Sigmoid colon (tissue), 7 donors: ENCODE results near the gene ATF7IP. TPM values are rescaled to one million over a fixed set of nuclear protein-coding genes. Genes with fewer than 3 reads are reported as not detected.
A peak's percentile ranks its signal among the peaks of the same experiment; 100 is the strongest.

Experiments used
- DNase-seq: peaks from one replicate; pipeline ENCODE4 v3.0.0-alpha.2; 2019
- H3K27ac ChIP-seq, 4 donors: fragments of 200-600 bp; sonication (generic); one replicate each; pipeline ENCODE4 v1.5.1; 2016 to 2019; ENCODE audit warnings: mild to moderate bottlenecking in 1 of 4
- H3K27me3 ChIP-seq, 3 donors: fragments of 200-600 bp; sonication (generic); one replicate each; pipeline ENCODE4 v1.5.1; 2019; ENCODE audit warnings: mild to moderate bottlenecking in 1 of 3
- H3K36me3 ChIP-seq, 4 donors: fragments of 200-600 bp; sonication (generic); one replicate each; pipeline ENCODE4 v1.5.1; 2016 to 2019
- H3K4me1 ChIP-seq, 4 donors: fragments of 200-600 bp; sonication (generic); one replicate each; pipeline ENCODE4 v1.5.1; 2017 to 2019
- H3K4me3 ChIP-seq, 4 donors: fragments of 200-600 bp; sonication (generic); one replicate each; pipeline ENCODE4 v1.5.1; 2017 to 2019; ENCODE audit warnings: mild to moderate bottlenecking in 2 of 4, moderate library complexity in 1 of 4
- H3K9me3 ChIP-seq, 4 donors: fragments of 200-600 bp in 3 of 4; sonication (generic) in 3 of 4; one replicate each; pipeline versions ENCODE4 v1.5.1 to v1.6.1; 2013 to 2019
- CTCF ChIP-seq, 4 experiments: fragments of 450-650 bp in 3 of 4; fragments of 200-600 bp in 1 of 4; IDR thresholded peaks; one replicate each; pipeline ENCODE4 v1.5.1; 2016 to 2019; ENCODE audit warnings: antibody characterized with exemption in 4 of 4, mild to moderate bottlenecking in 3 of 4, moderate library complexity in 2 of 4
- EP300 ChIP-seq, 4 donors: sonication (generic); formaldehyde crosslinking; IDR thresholded peaks; one replicate each; pipeline ENCODE4 v1.6.1; 2017; ENCODE audit warnings: antibody characterized with exemption in 4 of 4
- POLR2A ChIP-seq, 2 donors: fragments of 450-650 bp; IDR thresholded peaks; one replicate each; pipeline ENCODE4 v1.6.1; 2016; ENCODE audit warnings: antibody characterized with exemption in 2 of 2, mild to moderate bottlenecking in 2 of 2, moderate library complexity in 2 of 2
- POLR2AphosphoS5 ChIP-seq, 4 donors: sonication (generic); formaldehyde crosslinking; IDR thresholded peaks; one replicate each; pipeline ENCODE4 v1.6.1; 2017; ENCODE audit warnings: antibody characterized with exemption in 4 of 4
- WGBS, 2 donors: extraction: QIAGEN DNeasy Blood & Tissue Kit; methylation state at CpG; one replicate each; pipeline ENCODE4 v1.1.7; 2013; 5-methylcytosine and 5-hydroxymethylcytosine counted together
- intact Hi-C: fragments of 100-400 bp; cut with DNase I; formaldehyde crosslinking; loops from one replicate; pipeline ENCODE4 v1.15.1; 2023
- polyA plus RNA-seq, 3 donors: library from polyadenylated mRNA; stranded (reverse); fragments of 200-250 nt; gene quantifications; one replicate each; pipeline ENCODE4 v1.2.3, GENCODE V29; 2013
- total RNA-seq, 4 donors: library from RNA; depleted of rRNA; stranded (reverse); fragments of >200 nt; gene quantifications; one replicate each; pipeline ENCODE4 v1.1.0, GENCODE V29; 2016
- donor health status: healthy with polysubstance abuse.
- donor health status: Bipolar disorder and iron deficiency.
- donor health status: healthy.

ATF7IP gene
- total and polyA plus RNA-seq, 7 donors = 3.0 to 58.4 (median 27.7) TPM

- no peak for DNase-seq
- 98 to 99% methylated on average over 2 of the region's 2 CpGs for WGBS, 2 donors
- peaks cover 0 to 18% (median 0%) of the 10 kb centered on the region in 4 donors for H3K36me3 ChIP-seq
- intact Hi-C loops = no loop called here
- H3K27me3 ChIP-seq = no peaks in the 10 kb centered on the region
- H3K27ac ChIP-seq = no peak overlapping the region
- H3K4me3 ChIP-seq = no peak overlapping the region
- H3K9me3 ChIP-seq = no peaks in the 10 kb centered on the region
- peaks cover 0 to 53% (median 24%) of the 10 kb centered on the region in 4 donors for H3K4me1 ChIP-seq
- TF ChIP-seq EP300 (IDR thresholded peaks at IDR 0.05) (no peak), POLR2AphosphoS5 (IDR thresholded peaks at IDR 0.05) (no peak), POLR2A (IDR thresholded peaks at IDR 0.05) (no peak)
Observed at GRCh38 chr12:14430394-14430986, 65.0 kb downstream of the ATF7IP start.

- peaks cover 3 to 32% (median 10%) of the 10 kb centered on the region in 4 donors for H3K36me3 ChIP-seq
- no peaks in the 10 kb centered on the region for H3K9me3 ChIP-seq
- TF ChIP-seq CTCF (IDR thresholded peaks at IDR 0.05) = no peak
- TF ChIP-seq EP300 (IDR thresholded peaks at IDR 0.05) = no peak
- TF ChIP-seq POLR2AphosphoS5 (IDR thresholded peaks at IDR 0.05) = no peak
- no peak for TF ChIP-seq POLR2A (IDR thresholded peaks at IDR 0.05)
- no peak for DNase-seq
- intact Hi-C loops = no loop called here
- no peak overlapping the region for H3K27ac ChIP-seq
- H3K4me1 ChIP-seq = peaks cover 0 to 53% (median 24%) of the 10 kb centered on the region in 4 donors
- no peaks in the 10 kb centered on the region for H3K27me3 ChIP-seq
- WGBS, 2 donors = 89 to 91% methylated on average over 2 of the region's 2 CpGs
- no peak overlapping the region for H3K4me3 ChIP-seq
Observed at GRCh38 chr12:14431975-14432374, 66.5 kb downstream of the ATF7IP start.

- TF ChIP-seq POLR2A (IDR thresholded peaks at IDR 0.05) (no peak), CTCF (IDR thresholded peaks at IDR 0.05) (no peak), EP300 (IDR thresholded peaks at IDR 0.05) (no peak), POLR2AphosphoS5 (IDR thresholded peaks at IDR 0.05) (no peak)
- Histone ChIP-seq H3K4me3 (no peak overlapping the region), H3K27ac (no peak overlapping the region), H3K27me3 (no peaks in the 10 kb centered on the region), H3K36me3 (peaks cover 3 to 59% (median 23%) of the 10 kb centered on the region in 4 donors), H3K9me3 (no peaks in the 10 kb centered on the region), H3K4me1 (peaks cover 0 to 30% (median 15%) of the 10 kb centered on the region in 4 donors)
- intact Hi-C loops = no loop called here
- WGBS, 2 donors = 94 to 98% methylated on average over 1 of the region's 1 CpG
- no peak for DNase-seq
Observed at GRCh38 chr12:14435627-14436026, 70.1 kb downstream of the ATF7IP start.

GRCh38 chr12:14442221-14442881 is 76.9 kb downstream of the ATF7IP start:
- Histone ChIP-seq H3K4me1 (peaks cover 0 to 16% (median 4%) of the 10 kb centered on the region in 4 donors), H3K27me3 (no peaks in the 10 kb centered on the region), H3K27ac (peak overlapping the region; percentile 23 to 60 (median 46)), H3K36me3 (peaks cover 0 to 54% (median 21%) of the 10 kb centered on the region in 4 donors), H3K9me3 (no peaks in the 10 kb centered on the region), H3K4me3 (no peak overlapping the region)
- 79 to 90% methylated on average over 5 of the region's 5 CpGs for WGBS, 2 donors
- intact Hi-C loops = no loop called here
- no peak for DNase-seq
- TF ChIP-seq POLR2AphosphoS5 (IDR thresholded peaks at IDR 0.05) (peak in 2 of 4 donors; percentile 9 to 24), POLR2A (IDR thresholded peaks at IDR 0.05) (no peak)

- TF ChIP-seq POLR2AphosphoS5 (IDR thresholded peaks at IDR 0.05) (no peak), EP300 (IDR thresholded peaks at IDR 0.05) (no peak), CTCF (IDR thresholded peaks at IDR 0.05) (no peak), POLR2A (IDR thresholded peaks at IDR 0.05) (no peak)
- Histone ChIP-seq H3K4me3 (no peak overlapping the region), H3K27me3 (no peaks in the 10 kb centered on the region), H3K4me1 (peaks cover 0 to 16% (median 4%) of the 10 kb centered on the region in 4 donors), H3K27ac (peak overlapping the region in 3 of 4 donors; percentile 39 to 60 (median 54)), H3K36me3 (peaks cover 0 to 57% (median 17%) of the 10 kb centered on the region in 4 donors), H3K9me3 (no peaks in the 10 kb centered on the region)
- DNase-seq = no peak
- intact Hi-C loops = no loop called here
Observed at GRCh38 chr12:14443531-14443930, 78.0 kb downstream of the ATF7IP start.
